ENCODE results near the gene ERCC1.
"Not testable (repeated sequence)": the region's sequence is repeated elsewhere in the genome, so short reads cannot be mapped to it uniquely, and the experiment has no call there.

The ERCC1 gene

DNA sequence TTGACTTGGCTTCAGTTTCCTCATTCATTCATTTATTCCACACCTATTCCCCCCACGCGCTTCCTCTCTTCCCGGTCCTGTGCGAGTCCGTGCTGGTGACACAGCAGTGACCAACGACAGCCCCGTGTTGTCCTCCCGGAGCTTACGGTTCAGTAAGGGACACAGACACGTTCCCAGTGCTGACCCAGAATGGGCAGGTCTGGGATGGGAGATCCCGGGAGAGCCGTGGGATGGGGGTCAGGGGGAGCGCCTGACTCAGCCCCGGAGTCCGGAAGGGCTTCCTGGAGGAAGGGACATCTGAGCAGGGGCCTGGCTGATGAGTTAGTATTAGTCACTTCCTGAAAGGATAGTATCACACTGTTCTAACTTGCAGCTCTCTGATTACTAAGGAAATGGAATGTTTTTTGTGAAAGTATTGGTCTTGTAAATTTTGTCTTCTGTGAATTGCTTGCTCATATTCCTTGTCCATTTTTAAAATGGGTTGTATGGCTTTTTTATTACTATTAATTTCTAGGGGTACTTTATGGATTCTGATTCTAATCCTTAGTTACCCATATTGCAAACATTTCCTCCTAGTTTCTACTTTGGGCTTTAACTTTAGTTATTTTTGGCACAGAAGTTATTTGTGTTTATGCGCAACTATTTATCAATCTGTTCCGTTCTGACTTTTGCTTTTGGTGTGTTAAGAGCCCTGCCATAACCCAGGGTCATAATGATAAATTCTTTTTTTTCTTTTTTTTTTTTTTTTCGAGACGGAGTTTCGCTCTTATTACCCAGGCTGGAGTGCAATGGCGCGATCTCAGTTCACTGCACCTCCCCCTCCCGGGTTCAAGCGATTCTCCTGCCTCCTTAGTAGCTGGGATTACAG is 708 bp upstream of the ERCC1 start:
- peak; percentile 97 for DNase-seq

DNA sequence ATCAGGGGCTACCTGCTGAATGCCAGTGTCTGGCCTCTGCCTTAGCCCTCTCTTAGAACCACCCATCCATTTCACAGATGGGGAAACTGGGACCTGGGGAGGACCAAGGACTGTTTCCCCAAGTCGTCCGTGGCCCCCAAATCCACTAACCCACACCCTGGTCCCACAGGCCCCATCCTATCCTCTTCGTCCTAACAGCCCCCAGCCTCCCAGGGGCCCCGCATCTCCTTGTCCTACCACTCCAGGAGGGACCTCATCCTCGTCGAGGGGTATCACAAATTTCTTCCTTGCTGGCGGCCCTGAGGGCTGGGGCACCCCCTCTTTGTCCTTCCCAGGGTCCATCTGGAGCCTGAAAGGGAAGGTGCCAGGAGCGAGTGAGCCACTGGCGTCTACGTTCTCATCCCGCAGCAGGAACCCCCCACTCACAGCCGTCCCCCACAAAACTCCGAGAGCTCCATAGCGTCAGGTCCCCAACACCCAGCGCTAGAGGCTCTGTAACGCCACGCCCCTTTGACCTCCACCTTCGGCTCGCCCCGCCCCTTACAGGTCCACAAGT is 606 bp downstream of the ERCC1 start:
- no peak for DNase-seq

DNA sequence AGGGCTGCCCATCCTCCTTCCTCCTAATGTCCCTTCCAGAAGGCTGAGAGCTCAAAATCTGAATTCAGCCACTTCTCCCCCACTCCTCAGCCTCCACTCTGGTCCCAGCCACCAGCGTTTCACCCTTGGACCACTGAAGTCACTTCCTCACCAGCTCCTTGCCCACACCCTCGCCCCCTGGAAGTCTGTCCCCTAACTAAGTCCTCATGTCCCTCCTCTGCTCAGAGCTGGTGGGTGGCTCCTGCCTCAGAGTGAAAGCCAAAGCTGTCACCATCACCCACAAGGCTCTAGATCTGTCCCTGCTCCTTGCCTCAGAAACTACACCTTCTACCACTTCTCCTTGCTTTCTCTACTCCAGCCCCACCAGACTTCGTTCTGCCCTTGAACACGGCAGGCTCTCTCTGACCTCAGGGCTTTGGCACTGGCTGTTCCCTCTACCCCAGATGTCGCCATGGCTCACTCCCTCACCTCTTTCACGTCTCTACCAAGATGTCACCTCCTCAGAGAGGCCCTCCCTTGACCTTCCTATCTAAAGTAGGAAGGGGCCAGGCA is 1.7 kb downstream of the ERCC1 start:
- no peak for DNase-seq

DNA sequence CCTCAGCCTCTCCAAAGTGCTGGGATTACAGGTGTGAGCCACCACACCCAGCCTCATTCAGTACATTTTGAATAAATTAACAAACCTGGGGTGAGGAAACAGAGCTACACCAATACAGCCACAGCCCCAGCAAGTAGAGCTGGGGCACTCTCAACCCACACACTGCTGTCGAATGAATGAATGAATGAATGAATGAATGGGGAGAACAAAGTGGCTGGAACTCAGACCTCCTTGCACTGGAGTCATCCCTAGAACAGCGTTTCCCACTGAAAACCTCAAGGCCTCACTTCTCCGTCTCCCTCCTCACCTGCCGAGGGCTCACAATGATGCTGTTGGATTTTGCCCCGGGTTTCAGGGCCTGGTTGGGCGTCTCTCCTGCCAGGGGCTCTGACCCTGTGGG is 2.8 kb downstream of the ERCC1 start:
- no peak for DNase-seq

DNA sequence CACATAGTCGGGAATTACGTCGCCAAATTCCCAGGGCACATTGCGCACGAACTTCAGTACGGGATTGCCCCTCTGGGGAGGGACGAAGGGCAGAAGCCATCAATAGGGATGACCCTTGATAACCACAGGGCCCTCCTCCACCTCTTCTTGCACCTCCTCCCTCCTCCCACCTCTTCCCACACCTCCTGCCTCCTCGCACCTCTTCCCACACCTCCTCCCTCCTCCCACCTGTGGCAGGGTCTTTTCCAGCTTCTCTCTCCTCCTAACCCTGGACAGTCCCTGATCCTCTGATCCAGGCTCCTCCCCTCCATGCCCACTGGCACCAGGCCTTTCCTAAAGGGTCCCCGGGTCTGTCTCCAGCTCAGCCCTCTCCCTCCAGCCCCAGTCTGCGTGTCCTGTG is 3.4 kb downstream of the ERCC1 start:
- DNase-seq = no peak

DNA sequence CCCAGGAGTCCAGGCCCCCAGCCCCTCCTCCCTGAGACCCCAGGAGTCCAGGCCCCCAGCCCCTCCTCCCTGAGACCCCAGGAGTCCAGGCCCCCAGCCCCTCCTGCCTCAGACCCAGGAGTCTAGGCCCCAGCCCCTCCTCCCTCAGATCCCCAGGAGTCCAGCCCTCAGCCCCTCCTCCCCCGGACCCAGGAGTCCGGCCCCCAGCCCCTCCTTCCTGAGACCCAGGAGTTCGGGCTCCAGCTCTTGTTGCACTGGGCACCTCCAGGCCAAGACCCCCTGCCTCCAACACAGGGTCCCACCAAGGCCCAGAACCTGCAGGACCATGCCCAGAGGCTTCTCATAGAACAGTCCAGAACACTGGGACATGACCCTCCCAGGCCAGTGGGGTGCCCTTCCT is 3.8 kb downstream of the ERCC1 start:
- no peak for DNase-seq

DNA sequence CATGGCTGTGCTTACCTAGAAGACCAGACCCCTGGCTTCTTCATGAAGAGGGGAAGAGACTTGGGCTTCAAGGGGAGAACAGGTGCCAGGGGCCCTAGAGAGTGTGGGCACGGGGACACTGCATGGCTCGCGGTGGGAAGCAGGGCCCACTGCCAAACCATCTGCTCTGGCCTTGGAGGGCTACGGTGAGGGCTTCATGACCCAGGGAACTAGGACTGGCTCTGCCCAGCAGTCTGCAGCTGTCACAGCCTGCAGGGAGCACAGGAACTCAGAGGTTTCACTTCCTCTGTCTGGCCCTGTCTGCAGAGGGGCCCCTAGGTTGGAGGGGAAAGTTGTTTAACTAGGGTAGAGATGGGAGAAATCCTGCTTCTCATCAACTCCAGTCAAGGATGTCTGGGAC is 4.3 kb downstream of the ERCC1 start:
- DNase-seq = no peak

DNA sequence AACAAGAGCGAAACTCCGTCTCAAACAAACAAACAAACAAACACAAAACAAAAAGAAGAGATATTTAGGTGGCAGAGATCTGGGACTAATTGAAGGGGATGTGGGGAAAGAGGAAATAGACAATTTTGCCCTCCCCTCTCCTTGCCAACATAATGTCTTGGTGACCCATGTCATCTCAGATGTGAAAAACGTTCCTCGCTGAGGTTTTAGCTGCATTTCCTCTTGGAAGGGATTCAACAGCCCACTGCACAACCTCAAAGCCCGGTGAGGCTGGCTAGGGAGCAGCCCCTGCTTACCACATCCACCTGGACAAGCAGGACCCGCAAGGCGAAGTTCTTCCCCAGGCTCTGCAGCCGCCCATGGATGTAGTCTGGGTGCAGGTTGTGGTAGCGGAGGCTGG is 4.9 kb downstream of the ERCC1 start:
- DNase-seq = no peak

DNA sequence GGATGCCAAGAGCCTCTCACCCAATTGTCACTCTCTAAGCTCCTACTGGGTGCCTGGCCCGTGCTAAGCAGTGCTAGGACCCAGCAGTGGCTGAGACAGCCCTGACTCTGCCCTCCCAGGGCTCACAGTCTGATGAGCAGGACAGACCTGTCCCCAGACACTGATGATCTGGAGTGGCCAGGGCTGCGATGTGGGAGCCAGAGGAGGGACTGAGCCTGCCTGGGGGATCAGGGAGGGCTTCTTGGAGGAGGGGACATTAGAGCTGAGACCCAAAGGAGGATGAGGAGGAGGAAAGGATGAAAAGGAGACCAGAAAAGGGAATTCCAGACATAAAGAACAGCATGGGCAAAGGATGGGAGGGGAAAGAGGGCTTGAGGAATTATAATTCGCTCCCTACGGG is 6.6 kb downstream of the ERCC1 start:
- no peak for DNase-seq

DNA sequence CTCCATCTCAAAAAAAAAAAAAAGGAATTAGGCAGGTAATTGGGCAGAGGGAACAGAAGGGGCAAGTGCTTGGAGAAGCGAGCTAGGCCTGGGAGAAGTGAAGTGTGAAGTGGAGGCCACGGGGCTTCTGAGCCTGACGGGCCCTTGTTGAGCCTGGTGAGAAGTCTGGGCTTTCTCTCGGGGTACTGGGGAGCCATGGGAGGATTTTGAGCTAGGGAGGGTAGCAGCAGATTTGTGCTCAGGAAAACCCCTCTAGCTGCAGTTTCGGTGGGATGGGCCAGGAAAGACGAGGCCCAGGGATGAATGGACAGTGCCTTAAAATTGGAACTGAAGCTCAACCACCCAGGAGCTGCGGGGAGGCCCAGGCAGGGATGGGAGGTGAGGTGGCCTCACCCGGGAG is 9.2 kb downstream of the ERCC1 start:
- no peak for DNase-seq

DNA sequence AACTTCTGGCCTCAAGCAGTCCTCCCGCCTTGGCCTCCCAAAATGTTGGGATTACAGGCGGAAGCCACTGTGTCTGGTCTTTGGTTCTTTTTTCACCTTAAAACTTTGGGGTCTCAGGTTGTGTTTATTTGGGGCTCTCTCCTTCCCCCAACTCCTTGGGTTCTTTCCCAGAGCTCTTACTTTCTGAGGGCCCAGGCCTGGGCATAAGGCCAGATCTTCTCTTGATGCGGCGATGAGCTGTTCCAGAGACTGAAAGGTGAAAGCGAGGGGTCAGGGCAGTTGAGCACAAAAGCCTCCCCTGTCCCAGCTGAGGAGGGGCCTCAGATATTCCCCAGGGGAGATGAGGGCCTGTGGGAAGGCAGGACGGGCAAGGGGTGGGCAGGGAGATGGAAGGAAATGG is 10.2 kb downstream of the ERCC1 start:
- no peak for DNase-seq

DNA sequence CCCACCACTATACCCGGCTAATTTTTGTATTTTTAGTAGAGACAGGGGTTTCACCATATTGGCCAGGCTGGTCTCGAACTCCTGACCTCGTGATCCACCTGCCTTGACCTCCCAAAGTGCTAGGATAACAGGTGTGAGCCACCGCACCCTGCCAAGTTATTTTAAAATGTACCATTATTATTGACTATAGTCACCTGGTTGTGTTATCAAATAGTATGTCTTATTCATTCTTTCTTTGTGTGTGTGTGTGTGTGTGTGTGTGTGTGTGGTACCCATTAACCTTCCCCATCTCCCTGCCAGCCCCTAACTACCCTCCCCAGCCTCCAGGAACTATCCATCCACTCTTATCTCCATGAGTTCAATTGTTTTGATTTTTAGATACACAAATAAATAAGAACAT is 13.4 kb downstream of the ERCC1 start:
- DNase-seq = not testable (repeated sequence)

DNA sequence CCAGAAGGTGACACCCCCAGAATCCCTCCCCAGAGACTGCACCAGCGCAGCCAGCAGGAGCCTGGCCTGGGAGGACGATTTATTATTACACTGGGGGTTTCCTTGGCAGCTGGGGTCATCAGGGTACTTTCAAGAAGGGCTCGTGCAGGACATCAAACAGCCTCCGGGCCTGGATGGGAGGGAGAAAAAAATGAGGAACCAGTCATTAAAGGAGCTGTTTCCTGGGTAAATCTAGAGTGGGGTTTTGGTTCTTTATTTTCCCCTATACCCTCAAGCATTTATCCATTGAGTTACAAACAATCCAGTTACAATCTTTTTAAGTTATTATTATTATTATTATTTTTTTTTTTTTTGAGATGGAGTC is 14.2 kb downstream of the ERCC1 start:
- DNase-seq = no peak

DNA sequence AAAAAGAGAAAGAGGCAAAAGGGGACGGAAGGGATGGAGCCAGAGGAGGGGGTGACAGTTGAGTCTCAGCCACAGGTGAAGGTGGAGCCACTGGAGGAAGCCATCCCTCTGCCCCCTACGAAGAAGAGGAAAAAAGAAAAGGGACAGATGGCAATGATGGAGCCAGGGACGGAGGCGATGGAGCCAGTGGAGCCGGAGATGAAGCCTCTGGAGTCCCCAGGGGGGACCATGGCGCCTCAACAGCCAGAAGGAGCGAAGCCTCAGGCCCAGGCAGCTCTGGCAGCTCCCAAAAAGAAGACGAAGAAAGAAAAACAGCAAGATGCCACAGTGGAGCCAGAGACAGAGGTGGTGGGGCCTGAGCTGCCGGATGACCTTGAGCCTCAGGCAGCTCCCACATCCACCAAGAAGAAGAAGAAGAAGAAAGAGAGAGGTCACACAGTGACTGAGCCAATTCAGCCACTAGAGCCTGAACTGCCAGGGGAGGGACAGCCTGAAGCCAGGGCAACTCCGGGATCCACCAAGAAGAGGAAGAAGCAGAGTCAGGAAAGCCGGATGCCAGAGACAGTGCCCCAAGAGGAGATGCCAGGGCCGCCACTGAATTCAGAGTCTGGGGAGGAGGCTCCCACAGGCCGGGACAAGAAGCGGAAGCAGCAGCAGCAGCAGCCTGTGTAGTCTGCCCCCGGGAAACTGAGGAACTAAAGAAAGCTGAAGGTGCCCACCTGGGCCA is 14.7 kb downstream of the ERCC1 start:
- DNase-seq = no peak

DNA sequence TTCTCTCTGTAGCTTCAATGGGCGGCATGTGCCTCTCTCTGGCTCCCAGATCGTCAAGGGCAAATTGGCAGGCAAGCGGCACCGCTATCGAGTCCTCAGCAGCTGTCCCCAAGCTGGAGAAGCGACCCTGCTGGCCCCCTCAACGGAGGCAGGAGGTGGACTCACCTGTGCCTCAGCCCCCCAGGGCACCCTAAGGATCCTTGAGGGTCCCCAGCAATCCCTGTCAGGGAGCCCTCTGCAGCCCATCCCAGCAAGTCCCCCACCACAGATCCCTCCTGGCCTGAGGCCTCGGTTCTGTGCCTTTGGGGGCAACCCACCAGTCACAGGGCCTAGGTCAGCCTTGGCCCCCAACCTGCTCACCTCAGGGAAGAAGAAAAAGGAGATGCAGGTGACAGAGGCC is 15.6 kb downstream of the ERCC1 start:
- no peak for DNase-seq

DNA sequence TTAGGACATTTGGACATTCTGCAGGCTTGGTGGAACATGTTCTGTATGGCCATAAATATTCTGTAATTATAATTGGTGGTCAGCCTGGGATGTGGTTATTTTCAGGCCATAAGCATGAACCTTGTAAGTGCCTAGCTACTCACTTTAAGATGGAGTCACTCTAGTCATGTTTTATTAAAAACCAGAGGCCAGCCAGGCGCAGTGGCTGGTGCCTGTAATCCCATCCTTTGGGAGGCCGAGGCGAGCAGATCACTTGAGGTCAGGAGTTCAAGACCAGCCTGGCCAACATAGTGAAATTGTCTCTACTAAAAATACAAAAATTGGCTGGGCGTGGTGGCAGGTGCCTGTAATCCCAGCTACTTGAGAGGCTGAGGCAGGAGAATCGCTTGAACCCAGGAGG is 16.1 kb downstream of the ERCC1 start:
- DNase-seq = not testable (repeated sequence)

DNA sequence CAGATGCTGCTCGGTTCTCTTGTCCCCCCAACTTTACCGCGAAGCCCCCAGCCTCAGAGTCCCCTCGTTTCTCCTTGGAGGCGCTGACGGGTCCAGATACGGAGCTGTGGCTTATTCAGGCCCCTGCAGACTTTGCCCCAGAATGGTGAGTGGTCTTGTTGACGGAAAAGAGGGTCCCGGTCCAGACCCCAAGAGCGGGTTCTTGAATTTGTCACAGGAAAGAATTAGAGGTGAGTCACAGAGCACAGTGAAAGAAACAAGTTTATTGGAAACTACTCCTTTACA is 16.7 kb downstream of the ERCC1 start:
- no peak for DNase-seq

DNA sequence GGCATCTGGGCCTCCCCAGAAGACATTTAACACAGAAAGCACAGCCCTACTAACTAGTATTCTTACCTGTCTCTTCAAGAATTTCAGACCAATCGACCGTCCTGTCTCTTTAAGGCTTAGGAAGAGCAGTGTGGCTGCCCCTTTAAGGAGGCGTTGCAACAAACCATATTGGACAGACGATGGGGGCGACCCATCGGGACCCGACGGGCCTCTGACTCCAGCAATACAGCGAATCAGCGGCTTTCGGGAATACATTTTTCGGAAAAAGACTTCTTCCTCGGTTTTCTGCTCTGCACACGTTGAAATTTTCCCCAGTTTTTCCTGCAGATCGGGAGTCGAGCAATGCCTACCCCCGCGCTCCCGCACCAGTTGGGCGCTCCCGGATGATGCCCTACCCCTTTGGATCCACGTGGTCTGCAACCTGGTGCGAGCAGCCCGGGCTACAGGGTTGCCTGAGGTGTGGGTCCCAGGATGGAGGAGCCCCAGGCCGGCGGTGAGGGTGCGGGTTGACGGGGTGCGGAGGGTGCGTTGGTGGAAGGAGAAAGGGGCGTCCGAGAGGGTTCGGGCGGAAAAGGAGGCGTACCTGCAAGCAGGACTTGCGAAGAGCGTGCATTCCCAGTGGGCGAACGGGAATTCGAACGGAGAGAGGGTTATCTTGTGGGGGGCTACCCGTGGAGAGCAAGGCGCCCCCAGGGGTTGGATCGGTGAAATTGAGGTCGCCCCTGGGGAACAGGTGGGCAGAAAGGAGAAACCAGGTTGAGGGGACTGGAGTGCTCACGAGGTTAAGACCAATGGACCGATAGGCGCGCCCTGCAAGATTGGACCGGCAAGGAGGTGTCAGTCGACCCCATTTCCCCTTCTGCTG is 17.3 kb downstream of the ERCC1 start, which contains the start of gene POLR1G:
Gene POLR1G, plus strand, starts transcription at position 419 of the 865 bp plus-strand sequence. Its CDS starts 53 bp downstream, at position 472.
- peak; percentile 93 for DNase-seq

DNA sequence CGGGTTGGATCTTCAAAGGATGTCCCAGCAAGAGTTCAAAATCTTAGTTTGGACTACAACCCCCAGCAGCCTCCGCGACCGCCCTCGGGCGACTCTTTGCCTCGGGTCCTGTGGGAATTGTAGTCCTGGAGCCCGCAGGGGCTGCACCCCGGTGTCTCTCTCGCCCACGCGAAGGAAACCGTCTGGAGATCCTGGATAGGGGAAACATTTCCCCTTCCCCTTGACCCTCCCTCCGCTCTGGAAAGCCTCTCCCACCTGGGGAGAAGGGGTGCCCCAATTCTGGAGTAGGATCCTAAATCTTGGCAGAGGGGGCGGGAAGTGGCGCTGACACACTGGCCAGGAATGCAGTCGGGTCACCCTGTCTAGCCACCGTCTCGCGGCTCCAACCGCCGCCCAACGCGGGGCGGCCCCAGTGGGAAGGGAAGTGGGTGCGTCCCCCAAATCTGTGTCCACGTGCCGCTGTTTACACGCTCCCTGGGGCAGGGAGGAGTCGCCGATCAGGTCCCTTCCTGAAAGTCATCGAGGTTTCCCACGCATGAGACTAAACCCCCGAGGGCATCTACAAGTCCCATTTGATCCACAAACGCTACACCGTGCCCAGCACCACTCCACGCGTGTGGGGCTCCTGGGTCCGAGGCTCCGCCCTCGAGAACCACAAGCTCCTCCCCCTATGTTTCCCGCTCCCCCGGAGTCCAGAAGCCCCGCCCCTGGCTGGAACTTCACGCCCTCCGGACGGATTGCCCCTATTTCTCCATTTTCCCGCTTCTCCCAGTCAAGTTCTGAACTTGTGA is 18.1 kb downstream of the ERCC1 start:
- peak; percentile 93 for DNase-seq

DNA sequence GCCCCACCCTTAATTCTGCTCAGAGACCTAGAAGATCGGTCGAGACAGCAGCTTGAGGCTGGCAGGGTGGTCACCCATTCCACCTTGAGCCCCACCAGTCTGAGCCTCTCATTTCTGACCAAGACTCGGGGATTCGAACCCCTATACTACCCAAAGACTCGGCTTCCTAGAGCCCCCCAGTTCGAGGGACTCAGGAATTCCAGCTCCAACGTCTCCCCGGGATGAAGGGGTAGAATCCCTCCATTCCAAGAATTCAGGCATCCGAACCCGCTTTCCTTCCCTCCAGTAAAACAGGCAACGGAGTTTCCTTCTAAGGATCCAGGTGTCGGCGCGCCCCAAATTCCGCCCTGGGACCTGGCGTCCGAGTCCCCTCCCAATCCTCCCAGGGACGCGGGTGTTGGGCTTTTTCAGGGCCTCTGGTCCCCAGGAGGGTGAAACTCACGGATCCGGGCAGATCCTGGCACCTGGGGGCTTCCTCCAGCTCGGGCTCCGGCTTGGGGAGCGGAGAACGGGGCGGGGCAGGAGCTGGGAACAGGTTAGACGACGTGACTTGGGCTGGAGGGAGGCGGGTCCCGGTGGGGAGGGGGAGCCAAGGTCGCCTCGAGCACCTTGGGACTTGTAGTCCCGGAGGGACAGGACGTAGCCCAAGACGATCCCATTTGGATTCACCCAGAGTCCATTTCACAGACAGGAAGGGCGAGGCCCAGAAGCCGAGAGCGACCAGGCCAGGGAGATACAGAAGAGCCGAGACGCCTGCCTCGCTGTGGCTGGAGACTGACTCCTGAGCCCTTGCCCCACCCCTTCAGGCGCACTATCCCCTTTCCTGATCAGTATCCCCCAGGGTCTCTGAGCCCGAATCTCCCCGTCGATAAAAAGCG is 18.9 kb downstream of the ERCC1 start, which contains the start of gene PPP1R13L:
Gene PPP1R13L, minus strand, starts transcription at position 513 of the 878 bp plus-strand sequence. CDS start 6,751 bp downstream, outside the sequence.
- peak; percentile 86 for DNase-seq

Data from kidney glomerular epithelial cell (primary cell).